AG10803 (cell line): ENCODE results near the gene DENND1A.

Experiments used
- DNase-seq: peaks from one replicate; pipeline ENCODE4 v3.0.0; 2010; ENCODE audit warnings: low read depth
- H3K4me3 ChIP-seq: 2 replicates; pipeline ENCODE4 v1.5.1; 2011; ENCODE audit warnings: mild to moderate bottlenecking, low read length, control low read depth
- TF ChIP-seq, protein P1 (sequence below): conservative IDR thresholded peaks from 2 replicates; pipeline ENCODE4 v1.5.1; 2011; ENCODE audit warnings: mild to moderate bottlenecking, low read length, control low read depth, inconsistent platforms

Gene DENND1A

GRCh38 chr9:123686131-123686828, 243.6 kb downstream of the DENND1A start:
- no peak overlapping the region for H3K4me3 ChIP-seq
- peak; percentile 36 for DNase-seq
- TF ChIP-seq, protein P1, sequence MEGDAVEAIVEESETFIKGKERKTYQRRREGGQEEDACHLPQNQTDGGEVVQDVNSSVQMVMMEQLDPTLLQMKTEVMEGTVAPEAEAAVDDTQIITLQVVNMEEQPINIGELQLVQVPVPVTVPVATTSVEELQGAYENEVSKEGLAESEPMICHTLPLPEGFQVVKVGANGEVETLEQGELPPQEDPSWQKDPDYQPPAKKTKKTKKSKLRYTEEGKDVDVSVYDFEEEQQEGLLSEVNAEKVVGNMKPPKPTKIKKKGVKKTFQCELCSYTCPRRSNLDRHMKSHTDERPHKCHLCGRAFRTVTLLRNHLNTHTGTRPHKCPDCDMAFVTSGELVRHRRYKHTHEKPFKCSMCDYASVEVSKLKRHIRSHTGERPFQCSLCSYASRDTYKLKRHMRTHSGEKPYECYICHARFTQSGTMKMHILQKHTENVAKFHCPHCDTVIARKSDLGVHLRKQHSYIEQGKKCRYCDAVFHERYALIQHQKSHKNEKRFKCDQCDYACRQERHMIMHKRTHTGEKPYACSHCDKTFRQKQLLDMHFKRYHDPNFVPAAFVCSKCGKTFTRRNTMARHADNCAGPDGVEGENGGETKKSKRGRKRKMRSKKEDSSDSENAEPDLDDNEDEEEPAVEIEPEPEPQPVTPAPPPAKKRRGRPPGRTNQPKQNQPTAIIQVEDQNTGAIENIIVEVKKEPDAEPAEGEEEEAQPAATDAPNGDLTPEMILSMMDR = no peak

DNA sequence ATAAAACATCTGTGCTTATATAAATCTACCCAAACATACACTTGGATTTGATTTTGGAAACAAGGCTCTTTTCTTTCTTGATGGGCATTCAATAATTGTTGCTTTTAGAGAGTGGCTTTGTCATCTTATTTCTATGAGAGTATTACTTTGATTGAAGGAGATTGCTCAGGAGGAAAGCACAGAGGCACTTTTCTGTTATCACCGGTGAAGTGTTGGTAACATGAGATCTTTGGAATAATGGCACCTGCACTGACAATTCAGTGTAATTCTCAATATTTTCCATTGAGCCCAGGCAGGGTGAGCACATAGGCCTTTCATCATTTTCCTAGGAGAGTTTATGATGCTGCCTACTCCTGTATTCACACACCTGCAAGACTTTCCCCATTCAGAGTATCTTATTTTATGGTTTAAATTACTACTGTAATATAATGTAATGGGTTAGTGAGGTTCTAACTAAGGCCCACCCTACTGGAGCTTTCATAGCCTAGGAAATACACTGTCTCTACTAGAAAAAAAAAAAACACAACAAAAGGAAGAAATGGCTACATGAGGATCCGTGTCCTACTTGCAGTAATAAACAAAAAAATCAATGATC, 244.3 kb downstream of the DENND1A start:
- TF ChIP-seq, protein P1 = no peak
- DNase-seq = no peak
- H3K4me3 ChIP-seq = no peak overlapping the region

- no peak overlapping the region for H3K4me3 ChIP-seq
- TF ChIP-seq, protein P1 = no peak
- DNase-seq = no peak
Observed at GRCh38 chr9:123684393-123685149, 245.4 kb downstream of the DENND1A start.

DNA sequence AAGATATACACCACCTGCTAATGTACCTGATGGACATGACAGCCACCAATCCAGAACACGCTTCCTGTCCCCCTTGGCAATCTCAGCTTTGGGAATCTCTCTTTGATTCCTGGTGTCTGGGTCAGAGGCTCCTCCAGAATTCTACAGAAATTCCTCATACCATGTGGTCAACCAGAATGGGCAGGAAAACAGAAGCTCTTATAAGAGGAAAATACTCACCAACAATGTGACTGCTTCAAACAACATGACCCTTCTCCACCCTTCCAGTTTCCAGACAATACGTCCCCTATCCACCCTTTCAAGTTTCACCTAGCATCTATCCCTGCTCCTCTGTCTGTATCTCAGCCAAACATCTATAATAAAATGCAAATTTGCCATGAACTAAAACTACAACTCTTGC, 247.2 kb downstream of the DENND1A start:
- no peak for DNase-seq
- TF ChIP-seq, protein P1 = no peak
- no peak overlapping the region for H3K4me3 ChIP-seq

DNA sequence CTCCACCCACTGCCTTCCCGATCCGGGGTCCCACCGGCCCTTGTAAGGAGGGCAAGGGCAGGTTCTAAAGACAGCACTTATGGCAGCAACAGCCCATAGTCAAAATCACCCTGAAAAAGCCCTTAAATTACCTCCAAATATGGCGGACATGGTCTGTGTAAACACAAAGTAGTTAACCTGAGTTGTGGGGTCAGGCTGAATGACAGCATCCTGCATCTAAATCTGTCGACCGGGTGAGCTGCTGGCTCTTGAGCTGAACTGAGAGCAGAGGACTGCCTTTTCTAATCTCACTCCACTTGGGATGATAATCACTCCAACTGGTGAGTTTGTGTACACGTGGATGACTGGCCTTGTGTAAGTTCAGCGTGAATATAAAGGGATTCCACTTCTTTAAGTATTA, 249.6 kb downstream of the DENND1A start:
- TF ChIP-seq, protein P1 = no peak
- no peak overlapping the region for H3K4me3 ChIP-seq
- no peak for DNase-seq

DNA sequence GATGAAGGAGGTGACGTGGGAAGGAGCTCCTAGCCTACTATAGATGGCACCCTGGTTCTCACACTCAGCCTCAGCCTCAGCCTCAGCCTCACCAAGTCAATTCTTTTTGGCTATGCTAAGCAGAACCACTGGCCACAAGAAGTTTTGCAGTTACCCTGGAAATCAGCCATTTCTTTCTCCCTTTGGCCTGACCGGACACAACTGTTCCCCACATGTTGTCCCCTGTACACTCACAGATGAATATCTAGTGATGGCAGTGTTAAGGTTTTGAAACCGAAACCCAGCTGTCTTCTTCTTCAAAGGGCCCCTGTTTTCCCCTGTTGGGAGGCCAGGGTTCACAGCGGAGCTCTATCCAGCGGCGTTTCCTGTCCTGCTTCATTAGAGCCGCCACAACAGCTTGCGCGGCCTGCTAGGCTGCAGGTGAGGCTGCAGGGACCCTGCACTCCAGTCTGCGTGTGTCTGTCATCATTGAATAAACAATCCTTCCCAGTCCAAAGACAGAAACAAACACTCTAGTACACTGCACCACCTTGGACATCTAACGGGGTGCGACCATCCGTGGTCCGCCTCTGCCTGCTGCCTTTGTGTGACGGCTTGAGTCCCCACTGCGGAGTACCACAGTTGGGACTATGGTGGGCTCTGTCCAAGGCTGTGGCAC, 250.5 kb downstream of the DENND1A start:
- DNase-seq = peak; percentile 81
- H3K4me3 ChIP-seq = no peak overlapping the region
- TF ChIP-seq, protein P1 = no peak
